Stimulated activated memory B cell treated with anti-CD40 and anti-IgM and Interleukin-4, amounts not matched to agents 10 μg/mL and 1 μg/mL and 100 μg/mL, for 72 hours (primary cell): ENCODE results near the gene SLC6A7.

Source experiments
- ATAC-seq: fragments of 150-1000 bp; cut with Tn5 transposase; 2 replicates; pipeline ENCODE4 v1.10.0; 2021
- H3K27ac Mint-ChIP-seq: one replicate; pipeline ENCODE4 v1.8.0; 2022; ENCODE audit warnings: mild to moderate bottlenecking, mixed read lengths
- H3K27me3 Mint-ChIP-seq: one replicate; pipeline ENCODE4 v1.8.0; 2022; ENCODE audit warnings: mixed read lengths
- H3K36me3 Mint-ChIP-seq: one replicate; pipeline ENCODE4 v1.8.0; 2022; ENCODE audit warnings: mixed read lengths
- H3K4me1 Mint-ChIP-seq: one replicate; pipeline ENCODE4 v1.8.0; 2022; ENCODE audit warnings: mixed read lengths
- H3K4me3 Mint-ChIP-seq: one replicate; pipeline ENCODE4 v1.8.0; 2022; ENCODE audit warnings: mild to moderate bottlenecking, moderate library complexity, mixed read lengths
- H3K9me3 Mint-ChIP-seq: one replicate; pipeline ENCODE4 v1.8.0; 2022; ENCODE audit warnings: mixed read lengths

The SLC6A7 gene

DNA sequence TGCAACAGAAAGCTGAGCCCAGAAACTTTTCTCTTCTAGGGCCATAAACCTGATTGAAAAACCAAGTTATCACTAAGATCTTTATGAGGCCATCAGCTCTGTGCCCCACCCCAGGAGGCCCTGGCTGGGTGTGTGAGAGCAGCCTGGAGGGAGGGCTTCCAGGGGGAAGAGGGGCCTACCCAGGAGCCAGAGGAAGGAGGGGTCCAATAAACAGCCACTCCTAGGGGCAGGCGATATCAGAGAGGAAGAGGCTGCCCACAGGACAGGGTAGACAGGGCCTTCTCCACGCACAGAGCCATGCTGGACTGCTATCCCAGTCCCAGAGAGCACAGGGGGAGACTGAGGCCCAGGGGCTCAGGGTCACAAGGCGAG is 27.7 kb upstream of the SLC6A7 start:
- H3K36me3 Mint-ChIP-seq = no peaks in the 10 kb centered on the region
- H3K27me3 Mint-ChIP-seq = no peaks in the 10 kb centered on the region
- H3K27ac Mint-ChIP-seq = no peak overlapping the region
- ATAC-seq = no peak
- peaks cover 30% of the 10 kb centered on the region for H3K4me1 Mint-ChIP-seq
- H3K4me3 Mint-ChIP-seq = no peak overlapping the region
- H3K9me3 Mint-ChIP-seq = no peaks in the 10 kb centered on the region

DNA sequence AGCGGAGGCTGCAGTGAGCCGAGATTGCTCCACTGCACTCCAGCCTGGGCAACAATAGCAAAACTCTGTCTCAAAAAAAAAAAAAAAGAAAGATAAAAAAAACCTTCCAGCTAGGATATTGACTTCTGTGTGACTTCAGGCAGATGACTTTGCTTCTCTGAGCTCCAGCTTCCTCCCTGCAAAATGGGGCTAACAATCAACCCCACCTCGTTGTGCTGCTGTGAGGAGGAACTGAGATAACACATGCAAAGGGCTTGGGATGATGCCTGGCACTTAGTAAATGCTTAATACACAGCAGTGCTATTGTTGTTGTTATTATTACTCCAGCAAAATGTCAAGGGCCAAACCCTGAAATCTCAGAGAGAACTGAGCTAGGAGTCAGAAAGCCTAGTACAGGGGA is 26.8 kb upstream of the SLC6A7 start:
- ATAC-seq = no peak
- Mint-ChIP-seq H3K27ac (no peak overlapping the region), H3K9me3 (no peaks in the 10 kb centered on the region), H3K4me1 (peaks cover 30% of the 10 kb centered on the region), H3K27me3 (peaks cover 9% of the 10 kb centered on the region), H3K4me3 (no peak overlapping the region), H3K36me3 (no peaks in the 10 kb centered on the region)

DNA sequence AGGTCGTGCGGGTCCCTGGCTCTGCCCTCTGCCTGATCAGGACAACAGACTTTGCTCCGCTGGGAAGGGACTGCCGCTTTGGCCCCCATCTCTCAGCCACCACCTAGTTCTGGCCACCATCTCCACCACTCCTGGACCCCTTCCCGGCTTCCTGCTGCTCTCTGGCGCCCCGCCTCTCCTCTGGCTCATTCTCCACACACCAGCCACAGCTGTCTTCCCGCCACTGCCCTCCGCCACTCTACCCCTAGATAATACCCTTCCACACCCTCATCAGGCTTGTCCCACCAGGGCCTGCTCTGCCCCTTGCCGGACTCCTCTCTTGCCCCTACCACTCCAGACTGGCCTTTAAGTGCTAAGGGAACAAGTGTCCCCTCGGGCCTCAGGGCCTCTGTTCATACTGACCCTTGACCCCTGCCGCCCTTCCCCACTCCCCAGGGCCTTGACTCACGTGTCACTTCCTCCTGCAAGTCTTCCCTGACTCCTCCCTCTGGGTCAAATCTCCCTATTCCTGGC is 26.3 kb upstream of the SLC6A7 start:
- H3K9me3 Mint-ChIP-seq = no peaks in the 10 kb centered on the region
- no peak overlapping the region for H3K4me3 Mint-ChIP-seq
- peaks cover 30% of the 10 kb centered on the region for H3K4me1 Mint-ChIP-seq
- ATAC-seq = no peak
- H3K36me3 Mint-ChIP-seq = no peaks in the 10 kb centered on the region
- H3K27me3 Mint-ChIP-seq = peaks cover 15% of the 10 kb centered on the region
- no peak overlapping the region for H3K27ac Mint-ChIP-seq

DNA sequence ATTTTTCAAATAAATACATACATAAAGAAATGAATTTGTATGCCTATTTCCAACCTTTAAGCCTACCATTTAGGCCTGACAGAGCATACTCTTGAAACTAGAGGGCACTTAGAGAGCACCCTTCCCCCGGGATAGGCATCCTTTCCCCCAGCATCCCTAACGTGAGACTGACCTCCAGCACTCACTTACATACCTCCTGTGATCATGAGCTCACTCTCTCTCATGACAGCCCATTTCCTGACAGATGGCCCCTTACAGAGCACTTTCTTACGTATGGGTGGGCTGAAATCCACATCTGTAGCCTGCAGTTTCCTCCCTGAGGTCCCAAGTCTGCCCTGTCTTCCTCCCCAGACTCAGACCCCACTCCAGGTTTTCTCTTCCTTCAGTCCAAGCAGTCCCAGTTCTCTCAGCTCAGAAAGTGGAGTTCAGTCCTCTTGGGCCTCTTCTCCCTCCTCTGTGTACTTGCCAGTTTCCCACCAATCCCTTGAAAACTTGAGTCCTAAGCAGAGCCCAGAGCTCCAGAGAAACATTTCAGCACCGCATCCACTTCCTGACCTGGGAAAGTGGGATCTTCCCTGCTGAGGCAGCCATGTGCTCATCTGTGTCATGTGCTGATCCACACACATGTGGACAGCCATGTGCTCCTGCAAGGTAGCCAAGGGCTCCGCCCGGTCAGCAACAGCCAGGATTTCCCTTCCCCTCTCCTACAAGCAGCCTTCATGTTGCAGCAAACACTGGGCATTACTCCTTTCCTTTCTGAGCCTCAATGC is 25.5 kb upstream of the SLC6A7 start:
- Mint-ChIP-seq H3K27me3 (peaks cover 22% of the 10 kb centered on the region), H3K4me3 (no peak overlapping the region), H3K36me3 (no peaks in the 10 kb centered on the region), H3K9me3 (no peaks in the 10 kb centered on the region), H3K27ac (no peak overlapping the region), H3K4me1 (peaks cover 29% of the 10 kb centered on the region)
- no peak for ATAC-seq

DNA sequence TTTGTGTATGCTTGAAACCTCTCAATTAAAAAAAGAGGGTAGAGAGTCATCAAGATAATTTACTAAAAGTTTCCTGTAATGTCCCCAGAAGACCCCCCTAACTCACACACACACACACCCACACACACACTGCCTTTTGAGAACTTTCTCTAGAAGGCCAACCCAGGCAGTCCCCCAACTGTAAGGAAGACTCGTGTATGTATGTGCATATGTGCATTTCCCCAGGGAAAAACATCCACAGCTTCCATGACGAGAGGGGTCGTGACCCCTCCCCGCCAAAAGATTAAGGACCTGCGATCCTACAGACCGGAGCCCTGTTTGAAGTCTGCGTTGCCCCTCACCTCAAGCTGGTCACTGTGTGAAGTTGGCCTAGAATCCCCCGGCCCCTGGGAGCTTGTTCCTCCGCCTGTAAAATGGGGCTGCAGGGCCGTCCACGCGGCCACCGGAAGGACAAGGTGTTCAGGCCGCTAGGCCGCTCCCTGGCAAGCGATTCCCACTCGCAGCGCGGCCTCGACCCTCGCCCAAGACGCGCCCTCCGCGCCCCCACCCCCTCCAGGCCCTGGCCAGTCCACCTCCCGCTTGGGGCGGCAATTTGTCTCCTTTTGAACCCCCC is 23.7 kb upstream of the SLC6A7 start:
- Mint-ChIP-seq H3K9me3 (no peaks in the 10 kb centered on the region), H3K36me3 (no peaks in the 10 kb centered on the region), H3K27me3 (peaks cover 39% of the 10 kb centered on the region), H3K4me3 (no peak overlapping the region), H3K27ac (no peak overlapping the region), H3K4me1 (peaks cover 13% of the 10 kb centered on the region)
- no peak for ATAC-seq

DNA sequence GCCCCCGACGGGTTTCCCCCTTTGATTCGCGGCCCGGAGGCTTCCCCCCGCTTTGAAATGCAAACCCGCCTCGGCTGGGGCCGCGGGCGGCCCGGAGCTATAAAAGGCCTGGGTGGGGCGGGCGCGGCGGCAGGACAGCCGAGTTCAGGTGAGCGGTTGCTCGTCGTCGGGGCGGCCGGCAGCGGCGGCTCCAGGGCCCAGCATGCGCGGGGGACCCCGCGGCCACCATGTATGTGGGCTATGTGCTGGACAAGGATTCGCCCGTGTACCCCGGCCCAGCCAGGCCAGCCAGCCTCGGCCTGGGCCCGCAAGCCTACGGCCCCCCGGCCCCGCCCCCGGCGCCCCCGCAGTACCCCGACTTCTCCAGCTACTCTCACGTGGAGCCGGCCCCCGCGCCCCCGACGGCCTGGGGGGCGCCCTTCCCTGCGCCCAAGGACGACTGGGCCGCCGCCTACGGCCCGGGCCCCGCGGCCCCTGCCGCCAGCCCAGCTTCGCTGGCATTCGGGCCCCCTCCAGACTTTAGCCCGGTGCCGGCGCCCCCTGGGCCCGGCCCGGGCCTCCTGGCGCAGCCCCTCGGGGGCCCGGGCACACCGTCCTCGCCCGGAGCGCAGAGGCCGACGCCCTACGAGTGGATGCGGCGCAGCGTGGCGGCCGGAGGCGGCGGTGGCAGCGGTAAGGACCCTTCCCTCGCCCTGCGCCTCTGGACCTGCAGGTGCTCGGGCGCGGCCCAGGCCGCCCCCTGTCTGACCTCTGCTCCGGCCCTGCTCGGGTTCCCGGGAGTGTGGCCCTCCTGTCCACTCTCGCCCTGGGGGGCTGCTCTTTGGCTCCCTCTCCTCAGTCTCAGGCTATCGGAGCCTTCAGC is 23.0 kb upstream of the SLC6A7 start, which contains the start of gene CDX1:
Gene CDX1 (plus strand): TSS at position 129 of the 862 bp plus-strand sequence. CDS start 99 bp downstream, at position 228.
- H3K4me1 Mint-ChIP-seq = peaks cover 6% of the 10 kb centered on the region
- H3K9me3 Mint-ChIP-seq = no peaks in the 10 kb centered on the region
- peaks cover 47% of the 10 kb centered on the region for H3K27me3 Mint-ChIP-seq
- no peaks in the 10 kb centered on the region for H3K36me3 Mint-ChIP-seq
- H3K4me3 Mint-ChIP-seq = no peak within 1 kb of the TSS
- peak; percentile 43 for ATAC-seq
- H3K27ac Mint-ChIP-seq = no peak within 1 kb of the TSS

DNA sequence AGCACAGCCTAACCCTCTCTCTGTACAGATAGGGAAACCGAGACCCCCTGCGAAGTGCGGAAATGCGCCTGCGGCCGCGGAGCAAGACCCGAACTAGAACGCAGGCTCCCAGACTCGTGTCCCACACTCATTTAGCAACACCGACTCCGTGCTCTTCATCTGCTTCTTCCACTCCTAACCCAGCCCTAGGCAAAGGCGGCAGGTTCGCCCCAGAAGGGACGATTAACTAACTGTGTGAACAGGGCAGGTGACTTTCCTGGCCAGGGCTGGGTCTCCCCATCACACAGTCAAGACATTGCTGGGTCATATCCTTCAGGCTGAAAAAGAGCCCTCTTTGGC is 22.4 kb upstream of the SLC6A7 start:
- no peak for ATAC-seq
- no peak overlapping the region for H3K27ac Mint-ChIP-seq

DNA sequence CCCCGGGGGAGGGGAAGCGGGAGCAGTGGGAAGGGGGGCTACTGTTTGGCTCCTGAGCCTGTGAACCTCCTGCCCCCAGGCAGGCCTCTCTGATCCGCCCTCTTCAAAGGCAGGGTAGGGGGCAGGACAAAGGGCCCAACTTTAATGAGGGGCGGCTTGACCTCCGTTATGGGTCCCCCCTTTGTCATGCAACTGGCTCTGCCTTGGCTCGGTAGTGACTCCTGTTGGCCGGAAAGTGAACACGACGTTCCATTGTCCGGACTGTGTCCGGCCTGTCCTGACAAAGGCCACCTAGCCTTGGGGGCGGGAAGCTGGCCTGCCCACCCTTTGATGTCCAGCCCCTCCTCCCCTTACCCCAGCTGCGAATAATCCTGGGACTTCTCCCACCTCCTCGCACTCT is 22.0 kb upstream of the SLC6A7 start:
- Mint-ChIP-seq H3K36me3 (no peaks in the 10 kb centered on the region), H3K27ac (no peak overlapping the region), H3K9me3 (no peaks in the 10 kb centered on the region), H3K27me3 (peaks cover 56% of the 10 kb centered on the region), H3K4me3 (no peak overlapping the region), H3K4me1 (no peaks in the 10 kb centered on the region)
- no peak for ATAC-seq

More for the DNA sequence above, 22.4 kb upstream of the SLC6A7 start:
- H3K9me3 Mint-ChIP-seq = no peaks in the 10 kb centered on the region
- H3K36me3 Mint-ChIP-seq = no peaks in the 10 kb centered on the region
- H3K4me3 Mint-ChIP-seq = no peak overlapping the region
- peaks cover 1% of the 10 kb centered on the region for H3K4me1 Mint-ChIP-seq
- peaks cover 53% of the 10 kb centered on the region for H3K27me3 Mint-ChIP-seq

DNA sequence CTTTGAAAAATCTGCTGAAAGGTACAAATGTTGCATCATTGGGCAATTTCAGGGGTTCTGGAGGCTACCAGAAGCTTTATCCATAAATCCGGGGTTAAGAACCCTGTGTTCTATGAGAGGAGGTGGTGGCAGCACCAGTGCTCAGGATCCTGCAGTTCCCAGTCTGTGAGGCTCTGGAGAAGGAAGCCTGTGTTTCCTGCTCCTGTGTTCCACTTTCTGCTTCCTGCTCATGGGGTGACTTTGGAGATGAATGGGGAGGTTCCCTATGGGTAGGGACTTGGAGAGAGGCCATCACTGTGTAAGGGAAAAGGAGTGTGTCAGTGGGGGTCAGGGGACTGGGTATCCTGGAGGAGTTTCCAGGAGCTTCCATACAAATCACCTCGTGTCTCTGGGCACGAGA is 21.0 kb upstream of the SLC6A7 start:
- peaks cover 65% of the 10 kb centered on the region for H3K27me3 Mint-ChIP-seq
- no peak overlapping the region for H3K27ac Mint-ChIP-seq
- H3K9me3 Mint-ChIP-seq = no peaks in the 10 kb centered on the region
- H3K36me3 Mint-ChIP-seq = no peaks in the 10 kb centered on the region
- H3K4me1 Mint-ChIP-seq = no peaks in the 10 kb centered on the region
- no peak for ATAC-seq
- no peak overlapping the region for H3K4me3 Mint-ChIP-seq

DNA sequence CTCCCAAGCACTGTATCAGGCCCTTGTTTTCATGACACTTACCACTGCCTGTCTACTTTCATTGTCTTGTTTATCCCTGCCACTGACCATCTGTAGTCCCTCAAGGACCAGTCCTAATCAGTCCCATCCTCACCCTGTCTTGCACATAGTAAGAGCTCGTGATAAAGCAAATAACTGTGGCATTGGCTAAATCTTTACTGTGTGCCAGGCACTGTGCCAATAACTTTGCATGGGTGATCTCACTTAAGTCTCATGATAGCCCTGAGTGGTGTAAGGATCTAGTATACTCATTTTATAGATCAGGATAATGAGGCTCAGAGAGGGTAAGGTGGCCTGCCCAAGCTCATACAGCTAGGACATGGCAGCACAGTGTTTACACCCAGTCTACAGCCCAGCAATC is 17.7 kb upstream of the SLC6A7 start:
- no peaks in the 10 kb centered on the region for H3K4me1 Mint-ChIP-seq
- no peak overlapping the region for H3K4me3 Mint-ChIP-seq
- no peak overlapping the region for H3K27ac Mint-ChIP-seq
- no peaks in the 10 kb centered on the region for H3K9me3 Mint-ChIP-seq
- H3K27me3 Mint-ChIP-seq = peaks cover 86% of the 10 kb centered on the region
- ATAC-seq = no peak
- H3K36me3 Mint-ChIP-seq = no peaks in the 10 kb centered on the region

DNA sequence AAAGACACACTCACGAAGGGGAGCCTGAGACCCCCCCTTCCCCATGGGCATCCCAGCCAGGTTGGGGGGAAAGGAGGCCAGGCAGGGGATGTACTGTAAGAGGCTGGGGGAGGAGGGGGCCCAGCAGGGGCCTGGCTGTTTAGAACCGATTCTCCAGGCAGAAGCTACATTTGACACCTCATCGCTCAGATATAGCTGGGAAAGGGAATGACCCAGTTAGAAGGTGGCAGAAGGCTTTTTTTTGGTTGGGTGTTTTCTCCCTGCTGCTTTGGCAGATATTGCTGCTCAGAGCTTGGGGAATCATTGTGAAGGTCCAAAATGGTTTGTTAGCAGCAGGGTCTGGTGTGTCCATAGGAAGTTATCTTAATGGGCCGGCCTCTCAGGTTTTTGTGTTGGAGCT is 17.3 kb upstream of the SLC6A7 start:
- Mint-ChIP-seq H3K4me3 (no peak overlapping the region), H3K4me1 (no peaks in the 10 kb centered on the region), H3K9me3 (no peaks in the 10 kb centered on the region), H3K36me3 (no peaks in the 10 kb centered on the region), H3K27ac (no peak overlapping the region), H3K27me3 (peaks cover 82% of the 10 kb centered on the region)
- ATAC-seq = no peak

DNA sequence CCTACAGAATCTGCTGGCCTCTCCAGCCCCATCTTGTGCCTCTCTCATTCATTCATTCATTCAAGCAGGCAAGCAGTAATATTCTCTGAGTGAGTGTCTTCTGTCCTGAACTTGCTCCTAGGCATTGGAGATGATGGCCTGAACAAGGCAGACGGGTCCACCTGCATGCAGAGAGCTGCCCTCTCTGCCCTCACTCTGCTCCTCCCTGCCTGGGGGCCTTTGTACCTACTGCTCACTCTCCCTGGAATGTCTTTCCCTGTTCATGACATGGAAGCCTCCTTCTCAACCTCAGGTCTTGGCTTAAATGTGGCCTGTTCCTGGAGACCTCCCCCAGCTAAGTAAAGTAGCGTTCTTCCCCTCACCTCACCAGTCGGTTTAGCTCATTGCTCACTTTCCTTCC is 16.7 kb upstream of the SLC6A7 start:
- Mint-ChIP-seq H3K27ac (no peak overlapping the region), H3K4me3 (no peak overlapping the region), H3K36me3 (no peaks in the 10 kb centered on the region), H3K27me3 (peaks cover 76% of the 10 kb centered on the region), H3K9me3 (no peaks in the 10 kb centered on the region), H3K4me1 (no peaks in the 10 kb centered on the region)
- ATAC-seq = no peak

DNA sequence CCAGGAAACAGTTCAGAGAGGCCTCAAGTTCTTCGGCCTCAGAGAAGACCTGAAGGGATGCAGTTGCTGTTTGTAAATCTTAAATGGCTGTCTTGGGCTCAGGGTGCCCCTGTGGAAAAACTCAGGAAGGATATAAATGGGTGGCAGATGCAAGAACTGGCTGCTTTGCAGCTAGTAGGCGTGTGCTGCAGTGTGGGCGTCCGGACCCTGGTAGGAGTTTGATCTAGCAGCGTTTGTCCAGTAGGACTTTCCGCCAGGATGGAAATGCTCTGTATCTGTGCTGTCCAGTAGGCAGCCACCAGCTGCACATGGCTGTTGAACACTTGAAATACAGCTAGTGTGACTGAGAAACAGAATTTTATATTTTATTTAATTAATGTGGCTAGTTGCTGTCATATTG is 15.6 kb upstream of the SLC6A7 start:
- H3K4me1 Mint-ChIP-seq = no peaks in the 10 kb centered on the region
- no peaks in the 10 kb centered on the region for H3K9me3 Mint-ChIP-seq
- H3K27me3 Mint-ChIP-seq = peaks cover 64% of the 10 kb centered on the region
- no peak overlapping the region for H3K4me3 Mint-ChIP-seq
- ATAC-seq = no peak
- H3K36me3 Mint-ChIP-seq = no peaks in the 10 kb centered on the region
- H3K27ac Mint-ChIP-seq = no peak overlapping the region

DNA sequence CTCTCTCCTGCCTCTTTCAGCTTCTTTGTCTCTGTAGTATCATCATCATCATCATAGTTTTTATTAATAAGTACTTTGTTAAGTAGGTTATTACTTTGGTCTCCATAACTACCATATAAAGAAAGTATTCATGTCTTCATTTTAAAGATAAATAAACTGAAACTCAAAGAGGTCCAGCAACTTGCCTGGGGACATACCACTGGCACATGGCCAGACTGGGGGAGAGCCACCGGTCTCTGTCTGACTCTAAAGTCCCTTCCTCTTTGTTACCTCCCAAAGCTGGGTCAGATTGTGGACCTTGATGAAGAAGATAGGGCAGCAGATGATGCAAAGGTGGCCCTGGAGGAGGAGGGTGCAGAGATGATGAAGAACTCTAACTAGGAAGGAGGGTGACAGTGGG is 14.8 kb upstream of the SLC6A7 start:
- no peak for ATAC-seq
- Mint-ChIP-seq H3K36me3 (no peaks in the 10 kb centered on the region), H3K27ac (no peak overlapping the region), H3K4me1 (no peaks in the 10 kb centered on the region), H3K27me3 (peaks cover 57% of the 10 kb centered on the region), H3K9me3 (no peaks in the 10 kb centered on the region), H3K4me3 (no peak overlapping the region)

DNA sequence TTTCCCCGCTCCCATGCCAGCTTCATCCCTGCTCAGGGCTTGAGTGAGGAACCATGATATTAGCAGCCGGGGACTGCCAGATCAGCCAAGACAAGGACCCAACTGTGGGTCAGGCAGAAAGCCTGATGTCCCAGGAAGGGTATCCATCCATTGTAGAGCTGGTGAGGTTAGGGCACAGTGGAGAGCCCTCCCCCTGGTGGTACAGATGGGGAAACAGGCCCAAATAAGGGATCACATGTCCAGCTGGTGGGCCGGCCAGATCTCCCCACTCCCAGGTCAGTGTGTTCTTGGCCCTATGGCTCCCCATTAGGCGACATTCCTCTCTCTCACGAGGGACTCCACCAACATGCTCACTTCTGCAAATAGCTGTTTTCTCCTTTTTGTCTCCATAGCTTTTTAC is 14.3 kb upstream of the SLC6A7 start:
- Mint-ChIP-seq H3K4me1 (no peaks in the 10 kb centered on the region), H3K4me3 (no peak overlapping the region), H3K36me3 (no peaks in the 10 kb centered on the region), H3K27me3 (peaks cover 53% of the 10 kb centered on the region), H3K27ac (no peak overlapping the region), H3K9me3 (no peaks in the 10 kb centered on the region)
- ATAC-seq = no peak
